Skeletal muscle tissue (tissue), 4 donors: ENCODE measurements around the gene EXD2. TPM values are rescaled to one million over a fixed set of nuclear protein-coding genes. Genes with fewer than 3 reads are reported as not detected.

Experiments used
- H3K27ac ChIP-seq: one replicate; pipeline ENCODE4 v1.7.0; 2013; ENCODE audit warnings: mild to moderate bottlenecking, low read depth, low read length, inconsistent platforms
- H3K27me3 ChIP-seq, 3 donors: one replicate each; pipeline ENCODE4 v1.7.0; 2013; ENCODE audit warnings: low read length in 3 of 3; ENCODE audit not compliant: control insufficient read depth in 3 of 3, insufficient read depth in 3 of 3
- H3K36me3 ChIP-seq, 3 donors: one replicate each; pipeline ENCODE4 v1.7.0; 2013; ENCODE audit warnings: low read length in 3 of 3; ENCODE audit not compliant: control insufficient read depth in 3 of 3, insufficient read depth in 3 of 3
- H3K4me1 ChIP-seq, 3 donors: one replicate each; pipeline ENCODE4 v1.7.0; 2013; ENCODE audit warnings: low read length in 3 of 3, mild to moderate bottlenecking in 3 of 3; ENCODE audit not compliant: control insufficient read depth in 3 of 3, insufficient read depth in 3 of 3
- H3K4me3 ChIP-seq, 3 donors: one replicate each; pipeline ENCODE4 v1.7.0; 2013; ENCODE audit warnings: low read length in 3 of 3
- H3K9ac ChIP-seq, 3 donors: one replicate each; pipeline ENCODE4 v1.7.0; 2013; ENCODE audit warnings: low read length in 3 of 3, mild to moderate bottlenecking in 3 of 3, moderate library complexity in 2 of 3, low read depth in 1 of 3
- H3K9me3 ChIP-seq, 3 donors: one replicate each; pipeline ENCODE4 v1.7.0; 2013; ENCODE audit warnings: low read length in 3 of 3; ENCODE audit not compliant: control insufficient read depth in 3 of 3
- total RNA-seq: library from RNA; depleted of rRNA; stranded (reverse); fragments of >200 nt; gene quantifications from one replicate; pipeline ENCODE4 v1.2.3, GENCODE V29; 2014
- donor health status: Osteomylitis.

The EXD2 gene
- total RNA-seq, 1 donor from 2014 or later: 9.9 TPM

DNA sequence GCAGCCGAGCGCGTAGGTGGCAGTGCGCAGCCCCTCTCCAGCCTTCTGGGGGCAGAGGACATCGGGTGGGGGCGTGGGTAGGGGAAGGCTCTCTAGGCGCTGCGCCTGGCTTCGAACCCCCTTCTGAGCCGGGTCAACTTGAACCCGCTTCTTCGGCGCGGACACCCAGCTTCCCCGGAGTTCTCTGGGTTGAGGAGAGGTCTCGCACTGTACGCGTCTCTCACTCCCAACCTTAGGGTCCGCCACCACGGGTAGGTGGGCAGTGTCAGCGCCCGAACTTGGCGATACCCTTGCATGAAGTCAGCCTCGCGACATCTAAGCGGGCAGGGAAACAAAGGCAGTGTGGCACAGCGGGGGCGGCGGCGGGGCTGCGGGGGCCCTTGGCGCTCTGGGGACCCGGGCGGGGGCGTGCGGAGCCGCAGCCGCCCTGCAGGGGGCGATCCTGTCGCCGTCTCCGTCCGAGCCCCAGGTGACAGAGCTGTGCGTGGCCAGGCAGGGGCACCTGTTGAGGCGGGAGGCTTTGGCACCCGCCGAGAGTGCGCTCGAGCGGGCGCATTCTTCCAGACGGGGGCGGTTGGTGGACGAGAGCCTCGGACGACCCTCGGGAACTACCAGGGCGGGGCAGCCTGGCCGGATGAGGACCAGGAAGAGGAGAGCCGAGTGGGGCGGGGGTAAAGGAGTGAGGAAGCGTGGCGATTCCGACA is 69.7 kb downstream of the EXD2 start:
- Histone ChIP-seq H3K4me1 (peaks cover 14 to 29% (median 27%) of the 10 kb centered on the region in 3 donors), H3K36me3 (no peaks in the 10 kb centered on the region), H3K4me3 (peak overlapping the region; percentile 71 to 73 (median 73)), H3K9me3 (no peaks in the 10 kb centered on the region), H3K27me3 (peaks cover 34 to 56% (median 47%) of the 10 kb centered on the region in 3 donors), H3K9ac (peak overlapping the region; percentile 45 to 62 (median 51)), H3K27ac (peak overlapping the region; percentile 38)

- Histone ChIP-seq H3K9me3 (no peaks in the 10 kb centered on the region), H3K27me3 (peaks cover 34 to 54% (median 47%) of the 10 kb centered on the region in 3 donors), H3K4me3 (peak overlapping the region in 2 of 3 donors; percentile 54 to 71), H3K36me3 (no peaks in the 10 kb centered on the region), H3K9ac (peak overlapping the region; percentile 22 to 42 (median 33)), H3K27ac (peak overlapping the region; percentile 38), H3K4me1 (peaks cover 14 to 33% (median 28%) of the 10 kb centered on the region in 3 donors)
Observed at GRCh38 chr14:69261761-69262331, 70.5 kb downstream of the EXD2 start.

DNA sequence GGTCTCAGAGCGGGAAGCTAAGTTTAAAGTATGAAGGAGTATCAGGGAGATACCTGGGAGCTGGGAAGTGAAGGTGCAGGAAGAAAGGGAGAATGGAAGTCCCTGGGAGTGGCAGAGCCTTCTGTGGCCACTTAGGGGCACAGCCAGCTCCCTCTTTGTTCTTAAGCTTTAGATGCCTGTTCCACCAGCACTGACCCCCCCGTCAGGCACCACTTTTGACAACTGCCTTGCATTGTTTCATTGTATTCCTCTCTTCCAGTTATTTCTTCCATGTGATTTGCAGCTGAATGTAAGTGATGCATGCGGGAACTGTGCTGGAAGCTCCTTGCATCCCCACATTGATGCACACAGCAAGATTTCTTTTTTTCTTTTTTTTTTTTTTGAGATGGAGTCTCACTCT is 71.2 kb downstream of the EXD2 start:
- Histone ChIP-seq H3K4me1 (peaks cover 14 to 33% (median 29%) of the 10 kb centered on the region in 3 donors), H3K27ac (peak overlapping the region; percentile 38), H3K4me3 (no peak overlapping the region), H3K9ac (no peak overlapping the region), H3K36me3 (no peaks in the 10 kb centered on the region), H3K9me3 (no peaks in the 10 kb centered on the region), H3K27me3 (peaks cover 34 to 48% (median 47%) of the 10 kb centered on the region in 3 donors)

GRCh38 chr14:69263364-69263763 is 72.1 kb downstream of the EXD2 start:
- Histone ChIP-seq H3K27ac (peak overlapping the region; percentile 70), H3K4me3 (peak overlapping the region in 2 of 3 donors; percentile 15 to 23), H3K9me3 (no peaks in the 10 kb centered on the region), H3K36me3 (no peaks in the 10 kb centered on the region), H3K27me3 (peaks cover 28 to 41% (median 40%) of the 10 kb centered on the region in 3 donors), H3K4me1 (peaks cover 14 to 33% (median 29%) of the 10 kb centered on the region in 3 donors), H3K9ac (peak overlapping the region in 1 of 3 donors; percentile 19)

- Histone ChIP-seq H3K4me1 (peaks cover 14 to 34% (median 29%) of the 10 kb centered on the region in 3 donors), H3K27me3 (peaks cover 25 to 37% (median 37%) of the 10 kb centered on the region in 3 donors), H3K9me3 (no peaks in the 10 kb centered on the region), H3K9ac (peak overlapping the region in 1 of 3 donors; percentile 19), H3K36me3 (no peaks in the 10 kb centered on the region), H3K4me3 (peak overlapping the region in 2 of 3 donors; percentile 15 to 23), H3K27ac (peak overlapping the region; percentile 70)
Observed at GRCh38 chr14:69263771-69264170, 72.5 kb downstream of the EXD2 start.

DNA sequence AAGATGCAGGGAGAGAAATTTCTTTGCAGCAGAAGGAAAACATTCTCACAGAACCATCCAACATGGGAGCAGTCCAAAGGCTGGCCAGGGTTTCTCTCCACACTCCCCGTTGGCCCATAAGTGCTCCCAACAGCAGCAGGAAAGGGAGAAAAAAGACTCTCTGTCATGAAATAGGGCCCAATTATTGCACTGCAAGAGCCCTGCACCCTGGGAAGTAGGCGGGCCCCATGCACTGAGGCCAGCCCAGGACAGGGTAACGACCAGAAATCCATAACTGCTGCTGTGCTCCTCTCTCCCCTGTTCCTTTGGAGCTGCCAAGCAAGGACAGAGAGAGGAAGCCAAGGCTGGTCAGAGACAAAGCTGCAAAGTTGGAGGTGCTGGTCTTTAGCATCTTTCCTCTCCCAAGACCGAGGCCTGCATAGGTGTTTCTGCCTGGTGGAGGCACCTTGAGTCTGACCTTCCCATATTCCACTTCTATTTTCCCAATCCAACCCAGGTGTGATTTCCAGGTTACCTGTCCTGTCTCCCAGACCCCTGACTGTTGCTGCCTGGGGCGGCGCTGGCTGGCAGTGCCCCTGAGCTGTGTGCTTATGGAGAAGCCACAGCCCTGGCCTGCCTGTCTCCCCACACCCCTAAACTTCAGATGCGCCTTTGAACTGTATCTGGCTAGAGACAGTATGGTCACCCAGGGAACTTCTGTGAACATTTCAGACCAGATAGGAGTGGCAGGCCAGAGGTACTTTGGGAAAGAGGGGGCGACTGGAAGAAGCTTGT is 75.5 kb downstream of the EXD2 start:
- H3K4me3 ChIP-seq: no peak overlapping the region
- H3K4me1 ChIP-seq: peaks cover 6 to 19% (median 11%) of the 10 kb centered on the region in 3 donors
- H3K27me3 ChIP-seq: peaks cover 7 to 19% (median 16%) of the 10 kb centered on the region in 3 donors
- no peaks in the 10 kb centered on the region for H3K9me3 ChIP-seq
- no peak overlapping the region for H3K9ac ChIP-seq
- no peak overlapping the region for H3K27ac ChIP-seq
- H3K36me3 ChIP-seq: no peaks in the 10 kb centered on the region

- Histone ChIP-seq H3K4me1 (peaks cover 3 to 12% (median 5%) of the 10 kb centered on the region in 3 donors), H3K9me3 (no peaks in the 10 kb centered on the region), H3K36me3 (no peaks in the 10 kb centered on the region), H3K9ac (no peak overlapping the region), H3K27ac (no peak overlapping the region), H3K27me3 (peaks cover under 1 to 13% (median 8%) of the 10 kb centered on the region in 3 donors), H3K4me3 (no peak overlapping the region)
Observed at GRCh38 chr14:69267492-69267891, 76.2 kb downstream of the EXD2 start.

DNA sequence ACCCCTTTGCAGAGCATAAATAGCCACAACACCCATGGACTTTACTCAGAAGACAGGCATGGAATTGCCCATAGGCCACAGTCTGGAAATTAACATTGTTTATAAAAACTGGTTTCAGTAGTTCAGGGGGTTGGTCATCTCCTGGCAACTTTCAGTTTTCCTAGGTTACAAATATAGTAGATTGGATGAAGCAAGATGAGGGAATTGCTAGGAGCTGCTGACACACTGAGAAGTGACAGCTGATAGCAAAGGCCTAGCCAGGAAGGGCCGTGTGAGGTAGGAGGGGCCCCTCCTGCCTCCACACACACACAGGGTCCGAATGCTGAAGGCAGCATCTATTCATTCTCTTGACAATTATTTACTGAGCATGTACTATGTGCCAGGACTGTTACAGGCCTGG is 76.9 kb downstream of the EXD2 start:
- Histone ChIP-seq H3K4me3 (no peak overlapping the region), H3K4me1 (peaks cover 0 to 11% (median 2%) of the 10 kb centered on the region in 3 donors), H3K36me3 (no peaks in the 10 kb centered on the region), H3K9ac (no peak overlapping the region), H3K9me3 (no peaks in the 10 kb centered on the region), H3K27ac (no peak overlapping the region), H3K27me3 (peaks cover 0 to 11% (median 6%) of the 10 kb centered on the region in 3 donors)

- Histone ChIP-seq H3K27ac (no peak overlapping the region), H3K4me1 (peaks cover 0 to 8% (median 2%) of the 10 kb centered on the region in 3 donors), H3K36me3 (no peaks in the 10 kb centered on the region), H3K4me3 (no peak overlapping the region), H3K27me3 (peaks cover 0 to 7% (median under 1%) of the 10 kb centered on the region in 3 donors), H3K9me3 (no peaks in the 10 kb centered on the region), H3K9ac (no peak overlapping the region)
Observed at GRCh38 chr14:69268763-69269162, 77.5 kb downstream of the EXD2 start.
